GM21786 (cell line): ENCODE results near the gene UTP14C.
"Not testable (repeated sequence)": the region's sequence is repeated elsewhere in the genome, so short reads cannot be mapped to it uniquely, and the experiment has no call there.

Experiments used
- ATAC-seq: cut with Tn5 transposase; IDR thresholded peaks from one replicate; pipeline ENCODE4 v1.9.1; 2021; ENCODE audit not compliant: unreplicated experiment

UTP14C gene

DNA sequence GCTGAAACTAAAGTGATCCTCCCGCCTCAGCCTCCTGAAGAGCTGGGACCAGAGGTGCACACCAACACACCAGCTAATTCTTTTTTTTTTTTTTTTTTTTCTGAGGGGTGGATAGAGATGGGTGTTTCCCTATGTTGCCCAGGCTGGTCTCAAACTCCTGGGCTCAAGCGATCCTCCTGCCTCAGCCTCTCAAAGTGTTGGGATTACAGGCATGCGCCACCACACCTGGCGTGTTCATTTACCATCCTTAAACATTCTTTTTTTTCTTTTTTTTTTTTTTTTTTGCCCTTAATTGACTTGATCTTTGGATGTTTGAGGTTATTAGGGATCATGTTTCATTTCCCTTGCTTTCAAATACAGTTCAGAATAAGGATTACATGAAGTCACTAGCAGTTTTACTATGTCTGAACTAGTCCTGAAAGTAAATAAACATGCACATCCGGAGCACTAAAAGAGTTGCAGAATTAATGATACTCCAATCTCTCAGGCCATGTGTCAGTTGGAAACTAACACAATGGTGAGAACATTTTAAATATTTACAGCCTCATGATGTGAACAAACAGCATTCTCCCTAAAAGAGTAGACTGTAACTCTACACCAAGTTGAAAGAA, 10.2 kb downstream of the UTP14C start:
- no peak for ATAC-seq

DNA sequence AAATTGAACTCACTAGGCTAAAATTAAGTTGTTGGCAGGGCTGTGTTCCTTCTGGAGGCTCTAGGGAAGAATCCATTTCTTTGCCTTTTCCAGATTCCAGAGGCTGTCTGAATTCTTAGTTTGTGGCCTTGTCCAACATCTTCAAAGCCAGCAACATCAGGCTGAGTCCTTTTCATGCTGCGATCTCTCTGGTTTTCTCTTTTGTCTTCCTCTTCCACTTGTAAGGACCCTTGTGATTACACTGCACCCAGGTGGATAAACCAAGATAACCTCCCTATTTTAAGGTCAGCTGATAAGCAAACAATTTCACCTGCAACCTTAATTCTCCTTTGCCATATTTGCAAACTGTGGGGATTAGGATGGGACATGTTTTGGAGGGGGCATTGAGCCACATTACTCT, 11.5 kb downstream of the UTP14C start:
- ATAC-seq = no peak

DNA sequence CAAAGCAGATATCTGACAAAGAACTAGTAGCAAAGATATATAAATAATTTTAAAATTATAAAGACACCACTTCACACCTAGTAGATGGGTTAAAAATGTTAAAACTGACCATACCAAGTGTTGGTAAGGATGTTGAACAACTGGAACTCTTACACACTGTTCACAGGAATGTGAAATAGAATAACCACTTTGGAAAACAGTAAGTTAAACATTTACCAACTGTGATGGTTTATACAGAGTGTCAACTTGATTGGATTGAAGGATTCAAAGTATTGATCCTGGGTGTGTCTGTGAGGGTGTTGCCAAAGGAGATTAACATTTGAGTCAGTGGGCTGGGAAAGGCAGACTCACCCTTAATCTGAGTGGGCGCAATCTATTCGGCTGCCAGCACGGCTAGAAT, 19.2 kb downstream of the UTP14C start:
- no peak for ATAC-seq

DNA sequence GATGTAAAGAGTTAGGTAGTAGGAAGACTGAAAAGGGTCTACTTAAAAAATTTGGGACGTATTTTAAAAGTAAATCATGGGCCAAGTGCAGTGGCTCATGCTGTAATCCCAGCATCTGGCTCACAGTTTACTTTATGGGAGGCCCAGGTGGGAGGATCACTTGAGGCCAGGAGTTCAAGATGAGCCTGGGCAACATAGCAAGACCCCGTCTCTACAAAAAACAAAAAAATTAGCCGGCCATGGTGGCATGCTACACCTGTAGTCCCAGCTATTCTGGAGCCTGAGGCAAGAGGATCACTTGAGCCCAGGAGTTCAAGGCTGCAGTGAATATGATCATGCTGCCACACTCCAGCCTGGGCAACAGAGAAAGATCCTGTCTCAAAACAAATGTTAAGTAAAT, 23.0 kb downstream of the UTP14C start:
- ATAC-seq = no peak

DNA sequence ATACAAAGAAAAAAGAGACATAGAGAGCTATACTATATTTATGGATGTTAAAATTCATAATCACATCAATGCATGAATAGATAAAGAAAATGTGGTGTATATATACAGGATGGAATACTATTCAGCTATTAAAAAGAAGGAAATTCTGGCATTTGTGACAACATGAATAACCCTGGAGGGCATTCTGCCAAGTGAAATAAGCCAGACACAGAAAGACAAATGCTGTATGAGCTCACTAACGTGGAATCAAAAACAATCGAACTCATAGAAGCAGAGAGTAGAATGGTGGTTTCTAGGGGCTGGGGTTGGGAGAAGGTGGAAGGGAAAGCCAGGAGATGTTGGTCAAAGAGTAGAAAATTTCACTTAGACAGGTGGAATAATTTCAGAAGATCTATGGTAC, 24.0 kb downstream of the UTP14C start:
- no peak for ATAC-seq

DNA sequence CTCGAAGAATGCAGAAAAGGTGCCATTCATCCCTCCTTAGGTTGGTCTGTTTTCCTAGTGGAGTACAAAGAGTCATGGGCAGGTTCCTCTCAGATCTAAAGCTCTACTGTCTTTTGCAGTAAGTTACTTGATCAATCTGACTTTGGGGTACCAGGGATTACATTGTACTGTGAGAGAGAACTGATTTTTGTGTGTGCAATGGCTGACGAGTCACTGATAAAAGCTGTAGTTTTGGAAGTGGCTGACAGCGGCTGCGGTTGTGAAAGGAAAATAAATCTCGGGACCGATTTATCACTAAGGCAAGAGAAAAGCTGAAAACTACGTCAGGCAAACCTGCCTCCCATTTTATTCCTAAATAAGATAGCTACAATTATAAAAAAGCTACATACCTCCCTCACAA, 26.9 kb downstream of the UTP14C start:
- no peak for ATAC-seq

DNA sequence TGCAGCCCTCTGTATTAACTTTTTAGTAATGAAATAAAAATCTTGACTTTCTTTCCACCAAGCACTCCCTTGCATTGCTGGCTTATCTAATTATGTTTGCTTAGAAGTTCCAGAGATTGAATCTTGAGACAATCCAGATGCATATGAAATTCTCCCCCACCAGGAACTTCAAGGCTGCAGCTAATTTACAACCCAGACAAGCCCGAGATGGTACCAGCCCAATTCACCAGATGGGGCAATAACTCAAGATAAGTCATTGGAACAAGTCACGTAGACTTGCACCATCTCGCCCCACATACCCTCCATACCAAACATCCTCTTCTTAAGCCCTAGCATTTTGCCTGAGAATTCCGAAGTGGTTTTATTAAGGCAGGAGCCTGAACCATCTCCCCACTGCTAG, 29.0 kb downstream of the UTP14C start:
- no peak for ATAC-seq

DNA sequence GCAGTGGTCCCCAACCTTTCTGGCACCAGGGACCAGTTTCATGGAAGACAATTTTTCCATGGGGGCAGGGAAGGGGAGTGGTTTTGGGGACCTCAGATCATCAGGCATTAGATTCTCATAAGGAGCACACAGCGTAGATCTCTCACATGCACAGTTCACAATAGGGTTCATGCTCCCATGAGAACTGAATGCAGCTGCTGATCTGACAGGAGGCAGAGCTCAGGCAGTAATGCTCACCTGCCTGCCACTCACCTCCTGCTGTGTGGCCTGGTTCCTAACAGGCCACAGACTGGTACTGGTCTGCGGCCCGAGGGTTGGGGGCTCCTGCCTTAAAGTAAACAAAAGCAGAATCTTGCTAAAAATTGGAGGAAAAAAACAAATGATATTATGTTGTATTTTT, 36.6 kb downstream of the UTP14C start:
- not testable (repeated sequence) for ATAC-seq

DNA sequence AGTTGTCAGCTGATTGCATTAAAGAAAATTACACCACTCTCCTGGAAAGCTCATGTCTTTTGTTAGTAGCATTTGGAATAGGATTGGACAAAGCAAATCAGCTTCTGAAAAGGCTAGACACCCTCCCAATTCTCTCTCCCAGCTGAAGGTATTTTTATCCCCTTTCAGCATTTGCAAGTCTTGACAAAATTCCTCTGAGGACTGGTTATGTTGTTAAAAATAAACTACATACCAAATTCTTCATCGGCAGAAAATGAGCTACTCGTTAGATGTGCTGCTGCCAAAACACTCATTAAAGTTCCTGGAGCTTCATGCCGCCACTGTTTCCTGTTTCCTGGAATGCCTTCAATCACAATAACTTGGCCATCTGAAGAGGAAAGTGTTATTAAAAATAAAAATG, 37.1 kb downstream of the UTP14C start:
- no peak for ATAC-seq

DNA sequence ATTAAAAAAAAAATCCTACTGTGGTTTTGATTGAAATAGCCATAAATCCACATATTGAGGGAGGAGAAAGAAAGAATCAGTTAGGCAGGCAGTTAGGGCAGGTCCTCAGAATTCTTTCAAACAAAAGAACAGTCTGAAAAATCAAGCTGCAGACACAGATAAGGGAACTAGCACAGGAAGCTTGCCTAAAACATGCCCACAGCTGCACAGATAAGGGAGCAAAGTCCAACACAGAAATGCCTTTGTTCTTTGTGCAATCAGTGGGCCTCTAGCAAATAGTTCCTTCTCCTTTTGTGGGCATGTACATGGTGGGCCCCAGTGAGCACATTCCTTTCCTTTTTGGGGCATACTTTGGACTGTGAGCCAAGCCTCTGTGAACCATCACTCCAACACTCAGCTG, 42.7 kb downstream of the UTP14C start:
- ATAC-seq = no peak

DNA sequence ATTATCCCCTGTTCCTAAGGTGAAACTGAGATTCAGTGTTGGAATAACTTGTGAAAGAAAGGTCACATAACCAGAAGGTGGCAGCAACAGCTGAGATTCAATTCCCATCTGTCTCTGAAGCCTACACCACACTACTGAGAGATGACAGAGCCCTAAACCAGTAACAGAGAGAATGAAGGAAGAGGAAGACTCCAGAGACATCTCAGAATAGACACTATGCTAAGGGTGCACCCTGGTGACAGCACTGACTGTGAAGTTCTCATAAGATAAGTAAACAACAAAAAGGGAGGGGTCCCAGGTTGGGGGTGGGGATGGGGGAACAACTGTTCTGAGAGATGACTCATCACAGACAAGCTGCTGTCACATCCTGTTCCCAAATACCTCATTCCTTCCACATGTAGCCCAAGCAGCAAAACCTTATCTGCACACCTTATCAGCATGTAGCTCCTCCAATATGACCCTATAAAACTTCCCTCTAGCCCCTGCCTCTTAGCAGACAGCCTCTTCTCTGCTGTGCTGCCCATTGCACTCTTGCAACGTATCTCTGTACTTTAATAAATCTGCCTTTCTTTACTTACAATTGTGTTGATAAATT, 46.5 kb downstream of the UTP14C start:
- no peak for ATAC-seq
